ENCODE results near the gene MAGOHB.
A peak's percentile ranks its signal among the peaks of the same experiment; 100 is the strongest.
"Not testable (repeated sequence)": the region's sequence is repeated elsewhere in the genome, so short reads cannot be mapped to it uniquely, and the experiment has no call there.

Gene MAGOHB

GRCh38 chr12:10613349-10614055 lies at the start of gene MAGOHB:
Gene MAGOHB (minus strand): TSS chr12:10613609. CDS start chr12:10613532, 77 bp downstream.
- Histone ChIP-seq H3K27me3 (ENCODE audit: insufficient read depth, low read length) (no peaks in the 10 kb centered on the region), H3K4me3 (ENCODE audit: low read length) (peak within 1 kb of the TSS; percentile 92), H3K4me1 (ENCODE audit: insufficient read depth, low read length) (peaks cover 10% of the 10 kb centered on the region), H3K36me3 (ENCODE audit: insufficient read depth, low read length) (peaks cover 23% of the 10 kb centered on the region), H2AFZ (ENCODE audit: low read depth, low read length) (peak within 1 kb of the TSS; percentile 96), H3K9me3 (ENCODE audit: low read length) (no peaks in the 10 kb centered on the region)

- Histone ChIP-seq H2AFZ (ENCODE audit: low read depth, low read length) (no peak overlapping the region), H3K4me1 (ENCODE audit: insufficient read depth, low read length) (no peaks in the 10 kb centered on the region), H3K36me3 (ENCODE audit: insufficient read depth, low read length) (no peaks in the 10 kb centered on the region), H3K4me3 (ENCODE audit: low read length) (no peak overlapping the region), H3K27me3 (ENCODE audit: insufficient read depth, low read length) (no peaks in the 10 kb centered on the region), H3K9me3 (ENCODE audit: low read length) (peaks cover 3% of the 10 kb centered on the region)
These were observed 47.9 kb upstream of the MAGOHB start for GRCh38 chr12:10661338-10661737.

DNA sequence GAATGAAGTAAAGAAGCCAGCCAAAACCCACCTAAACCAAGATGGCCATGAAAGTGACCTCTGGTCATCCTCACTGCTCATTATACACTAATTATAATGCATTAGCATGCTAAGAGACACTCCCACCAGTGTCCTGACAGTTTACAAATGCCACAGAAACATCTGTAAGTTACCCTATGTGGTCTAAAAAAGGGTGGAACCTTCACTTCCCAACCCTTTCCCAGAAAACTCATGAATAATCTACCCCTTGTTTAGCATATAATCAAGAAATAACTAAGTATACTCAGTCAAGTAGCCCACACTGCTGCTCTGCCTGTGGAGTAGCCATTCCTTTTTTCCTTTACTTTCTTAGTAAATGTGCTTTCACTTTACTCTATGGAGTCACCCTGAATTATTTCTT lies 40.6 kb upstream of the MAGOHB start:
- H3K27me3 ChIP-seq (ENCODE audit: insufficient read depth, low read length), result no peaks in the 10 kb centered on the region
- H3K9me3 ChIP-seq (ENCODE audit: low read length), result peaks cover 3% of the 10 kb centered on the region
- no peak overlapping the region for H3K4me3 ChIP-seq (ENCODE audit: low read length)
- H2AFZ ChIP-seq (ENCODE audit: low read depth, low read length), result no peak overlapping the region
- H3K4me1 ChIP-seq (ENCODE audit: insufficient read depth, low read length), result no peaks in the 10 kb centered on the region
- no peaks in the 10 kb centered on the region for H3K36me3 ChIP-seq (ENCODE audit: insufficient read depth, low read length)

DNA sequence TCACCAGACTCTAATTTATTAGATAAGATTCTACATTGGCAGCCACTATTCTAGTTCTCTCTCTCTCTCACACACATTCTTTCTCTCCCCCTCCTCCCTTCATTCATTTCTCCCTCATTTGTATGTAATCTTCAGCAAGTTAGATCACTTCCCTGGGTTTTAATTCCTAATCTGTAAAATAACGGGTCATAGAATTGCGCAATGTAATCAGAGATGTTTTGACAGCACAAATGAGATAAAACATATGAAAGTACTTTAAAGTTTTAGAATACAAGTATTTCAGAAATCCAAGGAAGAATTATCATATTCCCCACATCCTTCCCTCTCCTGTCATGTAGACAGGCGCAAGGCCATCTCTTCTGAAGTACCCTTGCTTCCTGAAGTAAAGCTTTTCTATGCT lies 38.8 kb upstream of the MAGOHB start:
- Histone ChIP-seq H3K36me3 (ENCODE audit: insufficient read depth, low read length) (no peaks in the 10 kb centered on the region), H3K9me3 (ENCODE audit: low read length) (peaks cover 3% of the 10 kb centered on the region), H3K4me1 (ENCODE audit: insufficient read depth, low read length) (no peaks in the 10 kb centered on the region), H3K27me3 (ENCODE audit: insufficient read depth, low read length) (no peaks in the 10 kb centered on the region), H2AFZ (ENCODE audit: low read depth, low read length) (no peak overlapping the region), H3K4me3 (ENCODE audit: low read length) (no peak overlapping the region)

DNA sequence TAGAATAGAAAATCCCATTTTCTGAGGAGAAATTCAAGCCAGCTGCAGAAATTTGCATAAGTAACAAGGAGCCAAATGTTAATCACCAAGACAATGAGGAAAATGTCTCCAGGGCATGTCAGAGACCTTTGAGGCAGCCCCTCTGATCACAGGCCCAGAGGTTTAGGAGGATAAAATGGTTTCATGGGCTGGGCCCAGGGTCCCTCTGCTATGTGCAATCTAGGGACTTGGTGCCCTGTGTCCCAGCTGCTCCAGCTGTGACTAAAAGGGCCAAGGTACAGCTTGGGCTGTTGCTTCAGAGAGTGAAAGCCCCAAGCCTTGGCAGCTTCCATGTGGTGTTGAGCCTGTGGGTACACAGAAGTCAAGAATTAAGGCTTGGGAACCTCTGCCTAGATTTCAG lies 33.2 kb upstream of the MAGOHB start:
- H3K4me3 ChIP-seq (ENCODE audit: low read length); H3K4me1 ChIP-seq (ENCODE audit: insufficient read depth, low read length); H3K36me3 ChIP-seq (ENCODE audit: insufficient read depth, low read length); H2AFZ ChIP-seq (ENCODE audit: low read depth, low read length); H3K27me3 ChIP-seq (ENCODE audit: insufficient read depth, low read length); H3K9me3 ChIP-seq (ENCODE audit: low read length): not testable (repeated sequence)

- no peaks in the 10 kb centered on the region for H3K4me1 ChIP-seq (ENCODE audit: insufficient read depth, low read length)
- peaks cover 3% of the 10 kb centered on the region for H3K9me3 ChIP-seq (ENCODE audit: low read length)
- H3K36me3 ChIP-seq (ENCODE audit: insufficient read depth, low read length), result no peaks in the 10 kb centered on the region
- no peaks in the 10 kb centered on the region for H3K27me3 ChIP-seq (ENCODE audit: insufficient read depth, low read length)
- H2AFZ ChIP-seq (ENCODE audit: low read depth, low read length), result no peak overlapping the region
- no peak overlapping the region for H3K4me3 ChIP-seq (ENCODE audit: low read length)
These were observed 32.5 kb upstream of the MAGOHB start for GRCh38 chr12:10645910-10646309.

DNA sequence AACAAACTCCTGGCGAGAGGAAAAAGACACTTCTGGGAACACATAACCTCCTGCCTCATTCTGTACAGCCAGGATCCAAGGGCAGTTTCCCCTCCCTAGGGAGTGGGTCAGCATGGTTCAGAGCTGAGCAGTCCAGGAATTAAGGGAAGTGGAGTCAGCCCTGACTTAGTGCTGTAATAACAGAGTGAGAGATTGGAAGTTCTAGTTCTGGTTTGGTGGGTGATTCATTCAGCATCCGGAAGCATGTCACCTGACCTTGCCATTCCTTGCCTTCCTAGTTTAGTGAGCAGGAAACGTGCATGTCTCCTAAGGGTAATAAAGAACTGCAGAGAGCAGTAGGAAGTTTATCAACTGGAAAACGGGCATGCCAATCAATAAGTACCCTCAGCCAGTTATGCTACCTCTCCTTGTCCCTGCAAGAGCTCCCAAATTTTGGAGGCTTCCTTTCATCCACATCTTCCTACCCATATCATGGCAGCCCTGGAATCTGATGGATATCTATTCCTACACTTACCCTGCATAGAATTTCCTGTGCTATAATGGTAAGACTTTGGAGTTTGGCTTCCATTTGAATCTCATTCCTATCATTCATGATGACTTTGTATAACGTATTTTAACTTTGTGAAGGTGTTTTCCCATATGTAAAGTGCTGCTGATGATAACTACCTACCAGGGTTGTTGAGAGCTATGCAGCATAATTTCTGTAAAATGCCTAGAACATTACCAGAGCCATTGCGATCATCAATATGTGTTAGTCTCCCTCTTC lies 28.5 kb upstream of the MAGOHB start:
- H3K9me3 ChIP-seq (ENCODE audit: low read length), result peaks cover 3% of the 10 kb centered on the region
- H3K27me3 ChIP-seq (ENCODE audit: insufficient read depth, low read length), result no peaks in the 10 kb centered on the region
- no peaks in the 10 kb centered on the region for H3K36me3 ChIP-seq (ENCODE audit: insufficient read depth, low read length)

GRCh38 chr12:10638728-10639127 lies 25.3 kb upstream of the MAGOHB start:
- Histone ChIP-seq H3K36me3 (ENCODE audit: insufficient read depth, low read length) (no peaks in the 10 kb centered on the region), H2AFZ (ENCODE audit: low read depth, low read length) (no peak overlapping the region), H3K4me3 (ENCODE audit: low read length) (no peak overlapping the region), H3K4me1 (ENCODE audit: insufficient read depth, low read length) (no peaks in the 10 kb centered on the region), H3K27me3 (ENCODE audit: insufficient read depth, low read length) (no peaks in the 10 kb centered on the region), H3K9me3 (ENCODE audit: low read length) (no peaks in the 10 kb centered on the region)

More for the DNA sequence above, 28.5 kb upstream of the MAGOHB start:
- Histone ChIP-seq H2AFZ (ENCODE audit: low read depth, low read length) (no peak overlapping the region), H3K4me3 (ENCODE audit: low read length) (no peak overlapping the region), H3K4me1 (ENCODE audit: insufficient read depth, low read length) (no peaks in the 10 kb centered on the region)

- Histone ChIP-seq H3K36me3 (ENCODE audit: insufficient read depth, low read length) (no peaks in the 10 kb centered on the region), H3K9me3 (ENCODE audit: low read length) (no peaks in the 10 kb centered on the region), H3K4me1 (ENCODE audit: insufficient read depth, low read length) (no peaks in the 10 kb centered on the region), H2AFZ (ENCODE audit: low read depth, low read length) (no peak overlapping the region), H3K4me3 (ENCODE audit: low read length) (no peak overlapping the region), H3K27me3 (ENCODE audit: insufficient read depth, low read length) (no peaks in the 10 kb centered on the region)
These were observed 23.2 kb upstream of the MAGOHB start for GRCh38 chr12:10636611-10637010.

DNA sequence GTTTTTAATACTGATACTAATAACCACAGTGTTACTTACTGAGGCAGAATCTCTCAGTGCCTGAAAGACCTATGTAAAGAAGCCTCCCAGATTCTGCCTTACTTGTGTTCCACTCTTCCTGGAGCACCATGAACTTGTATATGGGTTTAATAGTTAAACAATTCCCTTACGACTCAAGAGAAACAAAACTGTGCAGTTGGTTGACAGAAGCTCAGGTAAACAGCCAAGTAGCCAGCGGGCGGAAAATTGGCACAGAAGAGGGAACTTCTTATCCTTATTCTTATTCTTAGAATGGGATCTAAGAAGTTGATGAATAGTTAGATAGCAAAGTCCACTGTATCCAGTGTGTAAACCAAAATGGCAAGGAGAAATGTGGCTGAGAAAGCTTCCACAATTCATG lies 22.7 kb upstream of the MAGOHB start:
- H3K9me3 ChIP-seq (ENCODE audit: low read length), result no peaks in the 10 kb centered on the region
- H3K4me1 ChIP-seq (ENCODE audit: insufficient read depth, low read length), result no peaks in the 10 kb centered on the region
- H3K27me3 ChIP-seq (ENCODE audit: insufficient read depth, low read length), result peaks cover under 1% of the 10 kb centered on the region
- no peak overlapping the region for H3K4me3 ChIP-seq (ENCODE audit: low read length)
- H3K36me3 ChIP-seq (ENCODE audit: insufficient read depth, low read length), result no peaks in the 10 kb centered on the region
- H2AFZ ChIP-seq (ENCODE audit: low read depth, low read length), result no peak overlapping the region

DNA sequence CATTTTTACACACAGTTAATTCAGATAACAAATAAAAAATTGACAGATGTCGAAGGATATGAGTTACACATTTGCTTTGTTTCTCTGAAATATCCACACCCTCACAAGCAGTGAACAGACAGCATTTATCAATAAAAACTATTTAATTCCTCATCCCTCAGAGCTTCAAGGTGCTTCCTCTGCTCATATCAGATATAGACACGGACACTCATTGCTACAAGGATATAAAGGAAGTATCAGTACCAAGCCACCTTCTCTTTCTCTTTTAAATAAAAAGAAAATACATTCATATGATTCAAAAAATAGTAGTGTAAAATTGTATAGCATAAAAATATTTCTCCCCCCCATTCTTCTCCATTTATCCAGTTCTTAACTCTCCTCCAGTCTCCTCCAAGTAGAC lies 21.9 kb upstream of the MAGOHB start:
- no peaks in the 10 kb centered on the region for H3K36me3 ChIP-seq (ENCODE audit: insufficient read depth, low read length)
- H3K4me1 ChIP-seq (ENCODE audit: insufficient read depth, low read length), result no peaks in the 10 kb centered on the region
- no peak overlapping the region for H2AFZ ChIP-seq (ENCODE audit: low read depth, low read length)
- H3K27me3 ChIP-seq (ENCODE audit: insufficient read depth, low read length), result peaks cover 4% of the 10 kb centered on the region
- H3K4me3 ChIP-seq (ENCODE audit: low read length), result no peak overlapping the region
- no peaks in the 10 kb centered on the region for H3K9me3 ChIP-seq (ENCODE audit: low read length)

DNA sequence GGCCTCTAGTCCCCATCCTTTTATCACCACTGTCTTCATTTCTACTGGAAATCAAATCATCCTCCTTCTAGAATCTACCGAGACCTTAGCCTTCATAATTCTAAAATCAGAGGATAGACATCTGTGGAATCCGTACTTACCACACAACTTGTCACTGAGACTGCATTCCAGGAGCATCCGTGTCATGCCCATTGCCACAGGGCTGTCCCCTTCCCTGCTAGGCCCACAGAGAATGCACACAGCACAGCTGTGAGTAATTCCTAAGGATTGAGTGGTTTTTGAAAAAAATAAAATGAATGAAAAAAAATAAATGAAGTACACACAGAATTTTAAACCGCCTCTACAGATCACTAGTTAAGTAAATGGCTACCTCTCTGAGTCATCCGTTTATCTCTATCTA lies 21.0 kb upstream of the MAGOHB start:
- H3K4me1 ChIP-seq (ENCODE audit: insufficient read depth, low read length), result no peaks in the 10 kb centered on the region
- H3K4me3 ChIP-seq (ENCODE audit: low read length), result no peak overlapping the region
- H3K36me3 ChIP-seq (ENCODE audit: insufficient read depth, low read length), result no peaks in the 10 kb centered on the region
- H3K9me3 ChIP-seq (ENCODE audit: low read length), result no peaks in the 10 kb centered on the region
- H3K27me3 ChIP-seq (ENCODE audit: insufficient read depth, low read length), result peaks cover 4% of the 10 kb centered on the region
- no peak overlapping the region for H2AFZ ChIP-seq (ENCODE audit: low read depth, low read length)

DNA sequence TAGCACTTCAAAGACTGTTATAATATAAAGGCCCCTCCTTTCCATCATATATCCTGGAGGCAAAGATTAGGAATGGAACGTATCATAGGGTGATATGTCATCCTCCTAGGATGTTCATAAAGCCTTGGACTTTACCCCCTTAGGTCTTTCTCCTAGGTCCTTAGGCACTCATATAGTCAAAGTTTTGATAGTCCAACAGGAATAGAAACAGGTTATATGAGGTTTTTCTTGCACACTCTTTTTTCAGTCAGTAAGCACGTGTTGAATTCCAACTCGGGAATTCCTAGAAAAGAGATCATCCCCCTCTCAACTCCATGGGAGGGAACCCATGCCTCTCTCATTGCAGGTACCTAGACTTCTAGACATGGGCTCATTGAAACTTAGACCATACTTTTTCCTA lies 20.1 kb upstream of the MAGOHB start:
- Histone ChIP-seq H2AFZ (ENCODE audit: low read depth, low read length) (no peak overlapping the region), H3K9me3 (ENCODE audit: low read length) (no peaks in the 10 kb centered on the region), H3K36me3 (ENCODE audit: insufficient read depth, low read length) (no peaks in the 10 kb centered on the region), H3K4me3 (ENCODE audit: low read length) (no peak overlapping the region), H3K4me1 (ENCODE audit: insufficient read depth, low read length) (no peaks in the 10 kb centered on the region), H3K27me3 (ENCODE audit: insufficient read depth, low read length) (peaks cover 4% of the 10 kb centered on the region)
